DLD1 (cell line): ENCODE measurements around the gene TBC1D12.
"Not testable (repeated sequence)": the region's sequence is repeated elsewhere in the genome, so short reads cannot be mapped to it uniquely, and the experiment has no call there.

Experiments used
- in situ Hi-C: cut with HindIII; loops from 2 replicates; pipeline ENCODE4 v1.10.0; 2017; ENCODE audit warnings: low sequenced_read_pairs

TBC1D12 gene

DNA sequence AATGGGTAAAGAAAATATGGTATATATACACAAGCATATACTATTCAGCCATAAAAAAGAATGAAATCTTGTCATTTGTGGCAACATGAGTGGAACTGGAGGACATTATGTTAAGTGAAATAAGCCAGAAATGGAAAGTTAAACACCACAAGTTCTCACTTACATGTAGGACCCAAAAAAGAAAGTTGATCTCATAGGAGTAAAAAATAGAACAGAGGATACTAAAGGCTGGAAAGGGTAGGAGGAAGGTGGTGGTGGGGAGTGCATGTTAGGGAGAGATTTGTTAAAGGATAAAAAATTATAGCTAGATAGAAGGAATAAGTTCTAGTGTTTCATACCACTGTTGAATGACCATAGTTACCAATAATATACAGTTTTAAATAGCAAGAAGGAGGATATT is 48.4 kb downstream of the TBC1D12 start:
- in situ Hi-C loops = no loop called here

DNA sequence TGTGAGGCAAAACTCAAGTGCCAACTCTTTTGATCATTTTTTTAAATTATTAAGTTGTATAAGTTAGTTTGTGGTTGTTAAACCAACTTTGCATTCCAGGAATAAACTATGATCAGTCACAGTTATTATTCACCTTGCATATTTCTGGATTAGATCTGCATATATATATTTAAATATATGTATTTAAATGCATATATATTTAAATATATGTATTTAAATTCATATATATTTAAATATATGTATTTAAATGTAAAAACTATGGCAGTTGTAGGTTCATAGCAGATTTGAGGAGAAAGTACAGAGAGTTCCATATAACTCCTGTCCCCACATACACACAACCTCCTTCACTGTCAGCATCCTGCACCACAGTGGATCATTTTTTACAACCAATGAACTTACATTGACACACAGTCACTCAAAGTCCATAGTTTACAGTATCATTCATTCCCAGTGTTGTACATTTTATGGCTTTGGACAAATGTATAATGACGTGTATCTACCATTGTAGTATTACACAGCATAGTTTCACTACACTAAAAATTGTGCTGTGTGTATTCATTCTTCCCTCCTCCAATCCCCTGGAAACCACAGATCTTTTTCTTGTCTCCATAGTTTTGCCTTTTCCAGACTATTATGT is 49.7 kb downstream of the TBC1D12 start:
- in situ Hi-C loops = no loop called here

DNA sequence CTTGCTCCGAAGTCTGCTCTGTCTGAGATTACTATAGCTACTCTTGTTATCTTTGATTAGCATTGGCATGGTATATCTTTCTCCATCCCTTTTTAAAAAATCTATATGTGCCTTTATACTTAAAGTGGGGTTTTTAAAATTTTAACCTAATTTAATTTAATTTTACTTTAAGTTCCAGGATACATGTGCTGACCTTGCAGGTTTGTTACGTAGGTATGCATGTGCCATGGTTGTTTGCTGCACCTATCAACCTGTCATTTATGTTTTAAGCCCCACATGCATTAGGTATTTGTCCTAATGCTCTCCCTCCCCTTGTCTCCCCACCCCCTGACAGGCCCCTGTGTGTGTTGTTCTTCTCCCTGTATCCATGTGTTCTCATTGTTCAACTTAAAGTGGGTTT is 54.6 kb downstream of the TBC1D12 start:
- in situ Hi-C loops = no loop called here

DNA sequence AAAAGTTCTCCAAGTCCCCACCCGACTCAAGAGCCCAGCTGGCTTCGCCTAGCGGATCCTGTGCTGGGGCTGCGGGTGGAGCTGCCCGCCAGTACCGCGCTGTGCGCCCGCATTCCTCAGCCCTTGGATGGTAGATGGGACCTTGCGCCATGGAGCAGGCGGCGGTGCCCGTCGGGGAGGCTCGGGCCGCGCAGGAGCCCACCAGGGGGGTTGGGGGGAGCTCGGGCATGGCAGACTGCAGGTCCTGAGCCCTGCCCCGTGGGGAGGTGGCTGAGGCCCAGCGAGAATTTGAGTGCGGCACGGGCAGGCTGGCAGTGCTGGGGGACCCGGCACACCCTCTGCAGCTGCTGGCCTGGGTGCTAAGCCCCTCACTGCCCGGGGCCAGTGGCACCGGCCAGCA is 57.0 kb downstream of the TBC1D12 start:
- in situ Hi-C loops = no loop called here

DNA sequence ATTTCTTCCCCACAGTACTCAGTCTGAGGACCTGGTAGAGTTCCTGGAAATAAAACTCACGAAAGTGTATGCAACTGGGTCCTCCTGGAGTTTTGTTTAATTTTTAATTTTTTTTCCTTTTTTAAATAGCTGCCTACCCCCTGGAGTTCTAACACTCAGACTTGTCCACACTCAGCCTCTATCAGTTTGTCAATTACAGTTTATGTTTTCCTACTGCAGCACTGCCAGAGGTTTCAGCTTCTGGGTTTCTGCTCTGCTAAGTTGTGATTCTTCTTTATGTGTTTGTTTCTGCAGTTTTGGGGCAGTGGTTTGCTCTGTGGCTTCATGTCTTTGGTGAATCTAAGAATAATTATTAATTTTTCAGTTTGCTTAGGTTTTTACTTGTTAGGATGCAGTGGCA is 59.2 kb downstream of the TBC1D12 start:
- in situ Hi-C loops = no loop called here

DNA sequence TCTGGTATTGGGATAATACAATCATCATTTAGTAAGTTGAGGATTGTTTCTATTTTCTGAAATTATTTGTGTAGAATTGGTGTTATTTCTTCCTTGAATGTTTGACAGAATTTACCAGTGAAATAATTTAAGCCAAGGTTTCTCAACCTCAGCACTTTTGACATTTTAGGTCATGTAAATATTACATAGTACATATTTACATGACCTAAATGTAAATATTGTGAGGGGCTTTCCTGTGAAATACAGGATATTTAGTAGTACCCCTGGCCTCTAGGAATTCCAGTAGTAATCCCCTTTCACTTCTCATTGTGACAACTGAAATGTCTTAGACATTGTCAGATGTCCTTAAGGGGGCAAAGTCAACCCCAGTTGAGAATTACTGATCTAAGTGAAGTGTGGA is 59.8 kb downstream of the TBC1D12 start:
- in situ Hi-C loops = no loop called here

DNA sequence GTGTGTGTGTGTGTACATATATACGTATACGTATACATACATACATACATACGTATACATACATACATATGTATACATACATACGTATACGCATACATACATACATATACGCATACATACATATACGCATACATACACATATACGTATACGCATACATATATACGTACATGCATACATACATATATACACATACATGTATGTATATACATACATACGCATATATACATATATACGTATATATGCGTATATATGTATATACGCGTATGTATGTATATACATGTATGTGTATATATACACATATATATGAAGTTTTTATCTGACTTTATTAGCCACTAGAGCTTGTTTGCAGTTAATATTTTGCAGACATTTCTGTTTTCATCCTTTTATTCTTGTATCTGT is 63.3 kb downstream of the TBC1D12 start:
- in situ Hi-C loops = no loop called here

DNA sequence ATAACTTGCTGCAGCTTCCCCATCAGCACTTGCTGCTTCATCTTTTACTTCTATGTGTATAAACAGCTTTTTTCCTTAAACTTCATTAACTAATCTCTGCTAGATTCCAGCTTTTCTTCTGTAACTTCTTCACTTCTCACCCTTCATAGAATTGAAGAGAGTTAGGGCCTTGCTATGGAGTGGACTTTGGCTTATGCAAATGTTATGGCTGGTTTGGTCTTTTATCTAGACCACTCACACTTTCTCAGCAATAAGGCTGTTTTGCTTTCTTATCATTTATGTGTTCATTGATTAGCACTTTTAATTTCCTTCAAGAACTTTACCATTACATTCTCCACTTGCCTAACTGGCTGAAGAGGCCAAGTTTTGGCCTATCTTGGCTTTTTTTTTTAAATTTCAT is 79.1 kb downstream of the TBC1D12 start:
- in situ Hi-C loops = no loop called here

DNA sequence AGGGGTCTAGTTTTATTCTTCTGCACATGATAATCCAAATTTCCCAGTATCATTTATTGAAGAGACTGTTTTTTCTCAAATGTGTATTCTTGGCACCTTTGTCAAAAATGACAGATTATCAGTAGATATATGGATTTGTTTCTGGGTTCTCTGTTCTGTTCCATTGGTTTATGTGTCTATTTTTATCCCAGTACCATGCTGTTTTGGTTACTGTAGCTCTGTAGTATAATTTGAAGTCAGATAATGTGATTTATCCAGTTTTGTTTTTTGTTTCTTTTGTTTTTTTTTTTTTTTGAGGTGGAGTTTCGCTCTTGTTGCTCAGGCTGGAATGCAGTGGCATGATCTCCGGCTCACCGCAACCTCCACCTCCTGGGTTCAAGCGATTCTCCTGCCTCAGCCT is 81.6 kb downstream of the TBC1D12 start:
- in situ Hi-C loops = no loop called here

DNA sequence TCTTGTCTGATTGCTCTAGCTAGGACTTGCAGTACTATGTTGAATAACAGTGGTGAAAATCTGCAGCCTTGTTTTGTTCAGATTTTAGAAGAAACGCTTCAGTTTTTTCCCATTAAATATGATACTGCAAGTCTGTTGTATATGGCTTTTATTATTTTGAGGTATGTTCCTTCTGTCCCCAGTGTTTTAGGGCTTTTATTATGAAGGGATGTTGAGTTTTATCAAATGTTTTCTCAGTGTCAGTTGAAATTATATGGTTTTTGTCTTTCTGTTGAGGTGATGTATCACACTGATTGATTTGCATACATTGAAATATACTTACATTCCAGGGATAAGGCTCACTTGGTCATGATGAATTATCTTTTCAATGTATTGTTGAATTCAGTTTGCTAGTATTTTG is 82.8 kb downstream of the TBC1D12 start:
- in situ Hi-C loops = no loop called here

DNA sequence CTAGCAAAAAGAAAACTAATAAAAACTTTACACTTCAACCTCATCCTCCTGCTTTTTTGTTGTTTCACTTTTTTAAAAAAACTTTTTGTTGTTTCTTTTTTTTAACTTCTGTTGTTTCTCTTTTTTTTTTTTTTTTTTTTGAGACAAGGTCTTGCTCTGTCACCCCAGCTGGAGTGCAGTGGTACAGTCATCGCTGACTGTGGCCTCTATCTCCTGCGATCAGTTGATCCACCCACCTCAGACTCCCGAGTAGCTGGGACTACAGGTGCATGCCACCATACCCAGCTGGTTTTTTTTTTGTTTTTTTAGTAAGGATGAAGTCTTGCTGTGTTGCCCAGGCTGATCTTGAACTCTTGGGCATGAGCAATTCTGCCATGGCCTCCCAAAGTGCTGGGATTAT is 85.2 kb downstream of the TBC1D12 start:
- in situ Hi-C loops = no loop called here

DNA sequence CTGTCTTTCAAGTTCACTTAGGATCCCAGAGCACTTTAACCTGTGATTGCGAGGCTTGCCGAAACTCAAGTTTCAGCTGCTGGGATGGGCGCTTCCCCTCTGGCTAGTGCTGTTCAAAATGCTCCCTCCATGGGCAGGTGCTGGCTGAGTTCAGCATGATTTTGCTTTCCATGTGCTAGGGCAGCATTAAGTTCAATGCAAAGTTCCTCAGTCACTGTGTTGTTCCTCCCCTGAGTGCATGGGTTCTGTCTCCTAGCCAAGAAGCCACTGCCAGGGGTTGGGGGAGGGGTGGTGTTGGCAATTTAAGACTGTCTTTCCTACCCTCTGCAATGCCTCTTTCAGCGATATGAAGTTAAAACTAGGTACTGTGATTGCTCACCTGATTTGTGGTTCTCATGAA is 86.8 kb downstream of the TBC1D12 start:
- in situ Hi-C loops = no loop called here

DNA sequence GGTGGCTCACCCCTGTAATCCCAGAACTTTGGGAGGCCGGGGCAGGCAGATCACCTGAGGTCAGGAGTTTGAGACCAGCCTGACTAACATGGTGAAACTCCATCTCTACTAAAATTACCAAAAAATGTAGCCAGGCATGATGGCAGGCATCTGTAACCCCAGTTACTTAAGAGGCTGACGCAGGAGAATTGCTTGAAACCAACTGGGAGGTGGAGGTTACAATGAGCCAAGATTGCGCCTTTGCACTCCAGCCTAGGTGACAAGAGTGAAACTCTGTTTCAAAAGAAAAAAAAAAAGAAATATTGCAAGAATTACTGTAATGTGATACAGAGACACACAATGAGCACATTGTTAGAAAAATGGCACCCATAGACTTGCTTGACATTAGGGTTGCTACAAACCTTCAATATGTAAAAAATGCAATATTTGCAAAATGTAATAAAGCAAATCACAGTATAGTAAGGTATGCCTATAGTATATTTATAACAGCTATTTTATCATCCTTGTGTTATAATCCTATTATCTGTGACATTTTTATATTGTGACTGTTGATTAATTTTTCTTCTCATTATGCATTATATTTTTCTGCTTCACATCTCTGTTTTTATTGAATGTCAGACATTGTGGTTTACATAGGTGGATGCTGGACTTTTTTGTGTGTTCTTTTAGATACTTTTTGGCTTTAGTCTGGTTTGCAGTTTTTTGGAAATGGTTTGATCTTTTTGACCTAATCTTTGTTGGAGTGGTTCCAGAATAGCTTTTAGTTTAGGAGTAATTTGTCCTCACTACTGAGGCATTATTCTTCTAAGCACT is 87.8 kb downstream of the TBC1D12 start:
- in situ Hi-C loops = no loop called here

DNA sequence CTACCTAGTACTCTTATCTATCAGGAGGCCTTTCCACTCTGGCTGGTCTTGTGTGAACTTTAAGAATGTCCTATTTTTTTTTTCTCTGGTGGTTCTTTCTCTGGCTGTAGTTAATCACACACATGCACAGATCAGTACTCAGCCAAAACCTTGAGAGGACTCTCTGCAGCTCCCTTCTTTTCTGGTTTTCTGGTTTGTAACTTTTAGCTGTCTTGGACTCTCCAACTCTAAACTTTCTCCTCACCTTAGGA is 88.4 kb downstream of the TBC1D12 start:
- in situ Hi-C loops = no loop called here

DNA sequence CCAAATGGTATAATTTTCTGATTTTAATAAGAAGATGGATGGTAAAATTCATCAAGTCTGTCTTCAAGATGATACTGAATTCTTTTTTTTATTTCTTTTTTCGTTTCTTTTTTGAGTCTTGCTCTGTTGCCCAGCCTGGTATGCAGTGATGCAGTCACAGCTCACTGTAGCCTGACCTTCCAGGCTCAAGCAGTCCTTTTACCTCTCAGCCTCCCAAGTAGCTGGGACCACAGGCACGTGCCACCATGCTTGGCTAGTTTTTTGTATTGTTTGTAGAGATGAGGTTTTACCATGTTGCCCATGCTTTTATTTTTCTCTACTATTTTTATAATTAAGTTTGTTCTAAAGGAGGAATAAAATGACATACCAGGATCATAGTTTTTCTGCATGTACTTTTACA is 91.1 kb downstream of the TBC1D12 start:
- in situ Hi-C loops = no loop called here

DNA sequence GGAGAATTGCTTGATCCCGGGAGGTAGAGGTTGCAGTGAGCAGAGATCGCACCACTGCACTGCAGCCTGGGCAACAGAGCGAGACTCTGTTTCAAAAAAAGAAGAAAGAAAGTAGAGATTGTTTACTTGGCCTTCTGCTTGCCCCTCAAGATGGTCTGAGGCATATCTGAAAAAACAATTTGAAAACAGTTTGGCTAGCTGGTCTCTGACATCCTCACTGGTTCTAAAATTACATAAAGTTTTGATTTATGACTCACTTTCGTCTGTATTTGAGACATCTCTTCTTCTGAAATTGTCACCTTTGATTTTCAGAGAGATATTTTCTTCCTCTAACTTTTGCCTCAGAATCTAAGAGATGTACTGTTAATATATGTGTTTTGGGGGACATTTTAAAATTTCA is 93.7 kb downstream of the TBC1D12 start:
- in situ Hi-C loops = no loop called here

DNA sequence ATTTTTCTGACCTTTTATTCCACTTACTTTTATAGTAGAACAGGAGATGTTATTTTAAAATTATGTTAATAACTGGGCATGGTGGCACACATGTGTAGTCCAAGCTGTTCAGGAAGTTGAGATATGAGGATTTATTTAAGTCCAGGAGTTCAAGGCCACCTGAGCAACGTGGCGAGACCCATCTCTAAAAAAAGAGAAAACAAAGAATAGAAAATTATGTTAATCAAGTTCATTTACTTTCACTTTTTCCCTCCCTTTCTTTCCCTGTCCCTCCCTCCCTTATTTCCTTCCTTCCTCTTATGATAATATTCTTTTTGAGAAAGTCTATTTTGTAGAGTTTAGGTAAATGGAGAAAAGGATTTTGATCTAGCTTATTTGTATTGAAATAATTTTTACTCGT is 94.3 kb downstream of the TBC1D12 start:
- in situ Hi-C loops = no loop called here

DNA sequence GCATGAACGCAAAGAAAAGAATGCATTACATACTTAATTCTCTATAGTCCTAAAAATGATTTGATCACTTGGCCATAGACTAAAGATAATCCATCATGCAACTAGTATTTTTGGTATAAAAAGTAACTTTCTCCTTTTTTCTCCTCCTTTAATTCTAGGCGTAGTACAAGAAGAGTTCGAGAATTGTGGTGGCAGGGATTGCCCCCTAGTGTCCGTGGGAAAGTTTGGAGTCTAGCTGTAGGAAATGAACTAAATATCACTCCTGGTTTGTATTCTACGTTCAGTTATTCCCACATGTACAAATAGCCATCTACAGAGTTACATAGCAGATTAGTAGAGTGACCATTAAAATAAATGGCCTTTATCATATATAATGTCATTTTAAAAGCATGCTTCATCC is 97.7 kb downstream of the TBC1D12 start:
- in situ Hi-C loops = no loop called here

DNA sequence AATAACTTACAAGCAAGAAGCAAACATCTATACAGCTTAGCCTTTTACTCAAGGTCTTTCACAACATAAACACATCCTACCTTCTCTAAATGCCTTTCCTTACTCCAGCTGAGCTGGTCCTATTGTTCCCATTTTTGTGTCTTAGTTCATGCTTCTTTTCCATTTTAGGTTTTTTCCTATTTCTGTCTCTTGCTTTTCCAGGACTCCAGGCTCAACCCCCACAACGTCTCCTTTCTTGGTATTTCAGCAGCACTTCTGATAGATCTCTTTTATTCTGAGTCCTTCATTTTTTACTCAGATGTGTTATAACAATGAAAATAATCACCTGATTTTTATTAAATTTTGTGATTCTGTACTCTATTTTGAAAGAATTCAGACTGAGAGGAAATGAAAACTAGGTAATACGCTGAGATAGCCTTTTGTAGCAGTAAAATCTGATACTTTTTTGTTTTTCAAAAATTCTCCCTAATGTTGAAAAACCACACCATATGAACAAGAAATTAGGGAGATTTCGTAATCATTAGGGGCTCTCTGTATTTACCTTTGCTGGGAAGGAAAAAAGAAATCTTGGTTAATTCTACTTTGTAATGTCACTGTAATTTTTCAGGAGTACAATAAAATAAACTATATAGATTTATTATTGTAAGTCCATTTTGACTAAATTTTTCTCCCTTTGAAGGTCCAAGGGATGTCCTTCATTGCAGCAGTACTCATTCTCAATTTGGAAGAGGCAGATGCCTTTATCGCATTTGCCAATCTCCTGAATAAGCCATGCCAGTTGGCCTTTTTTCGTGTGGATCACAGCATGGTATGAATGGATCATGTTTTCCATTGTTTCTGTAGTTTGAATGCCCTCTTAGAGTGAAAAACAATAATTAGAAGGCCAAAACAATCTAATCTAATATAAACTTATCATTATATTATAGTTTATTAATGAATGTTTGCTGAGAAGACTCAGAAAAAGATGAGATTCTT is 119.2 kb downstream of the TBC1D12 start:
- in situ Hi-C loops = no loop called here

DNA sequence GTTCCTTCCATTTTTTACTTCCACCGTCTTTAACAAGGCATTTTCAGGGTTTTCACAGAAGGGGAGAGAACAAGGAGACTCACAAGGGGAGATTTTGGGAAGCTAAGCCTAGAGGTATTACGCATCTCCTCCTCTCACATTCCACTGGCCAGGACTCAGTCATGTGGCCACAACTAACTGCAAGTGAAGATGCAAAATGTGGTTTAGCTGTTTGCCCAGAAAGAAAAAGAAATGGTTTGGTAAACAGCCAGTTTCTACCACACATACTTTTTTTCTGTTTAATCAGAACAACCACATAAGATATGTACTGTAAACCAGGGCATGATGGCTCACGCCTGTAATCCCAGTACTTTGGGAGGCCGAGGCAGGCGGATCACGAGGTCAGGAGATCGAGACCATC is 121.8 kb downstream of the TBC1D12 start:
- in situ Hi-C loops = no loop called here

DNA sequence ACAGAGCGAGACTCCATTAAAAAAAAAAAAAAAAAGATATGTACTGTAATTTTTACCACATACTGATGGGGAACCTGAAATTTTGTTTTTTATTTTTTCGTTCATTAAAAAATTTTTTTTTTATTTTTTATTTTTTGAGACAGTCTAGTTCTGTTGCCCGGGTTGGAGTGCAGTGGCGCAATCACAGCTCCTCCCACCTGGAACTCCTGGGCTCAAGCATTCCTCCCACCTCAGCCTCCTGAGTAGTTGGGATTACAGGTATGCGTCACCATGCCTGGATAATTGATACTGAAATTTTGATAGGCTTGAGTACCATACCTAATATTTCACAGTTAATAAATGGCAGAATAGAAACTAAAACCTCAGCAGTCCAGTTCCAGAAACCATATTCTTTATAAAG is 122.4 kb downstream of the TBC1D12 start:
- in situ Hi-C loops = no loop called here

DNA sequence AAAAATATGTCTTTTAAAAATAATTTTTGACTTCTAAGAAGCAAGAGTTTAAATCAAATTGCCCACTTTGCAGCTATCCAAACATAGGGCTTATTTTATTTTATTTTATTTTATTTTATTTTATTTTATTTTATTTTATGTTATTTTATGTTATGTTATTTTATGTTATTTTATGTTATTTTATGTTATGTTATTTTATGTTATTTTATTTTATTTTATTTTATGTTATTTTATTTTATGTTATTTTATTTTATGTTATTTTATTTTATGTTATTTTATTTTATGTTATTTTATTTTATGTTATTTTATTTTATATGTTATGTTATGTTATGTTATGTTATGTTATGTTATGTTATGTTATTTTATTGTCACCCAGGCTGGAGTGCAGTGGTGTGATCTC is 129.2 kb downstream of the TBC1D12 start:
- in situ Hi-C loops = not testable (repeated sequence)
